Tibial nerve (tissue), 4 donors: Measurements from ENCODE around the gene TPK1.

Experiments used
- EP300 ChIP-seq, 2 donors: sonication (generic); formaldehyde crosslinking; IDR thresholded peaks; one replicate each; pipeline ENCODE4 v1.6.1; 2017; ENCODE audit warnings: antibody characterized with exemption in 2 of 2, mild to moderate bottlenecking in 1 of 2
- TF ChIP-seq, protein P1 (sequence below), 5 experiments: fragments of 200-600 bp in 3 of 5; fragments of 450-650 bp in 2 of 5; sonication (generic) in 3 of 5; IDR thresholded peaks; one replicate each; pipeline ENCODE4 v1.5.1; 2016 to 2019; ENCODE audit warnings: antibody characterized with exemption in 5 of 5, mild to moderate bottlenecking in 3 of 5, moderate library complexity in 2 of 5

DNA sequence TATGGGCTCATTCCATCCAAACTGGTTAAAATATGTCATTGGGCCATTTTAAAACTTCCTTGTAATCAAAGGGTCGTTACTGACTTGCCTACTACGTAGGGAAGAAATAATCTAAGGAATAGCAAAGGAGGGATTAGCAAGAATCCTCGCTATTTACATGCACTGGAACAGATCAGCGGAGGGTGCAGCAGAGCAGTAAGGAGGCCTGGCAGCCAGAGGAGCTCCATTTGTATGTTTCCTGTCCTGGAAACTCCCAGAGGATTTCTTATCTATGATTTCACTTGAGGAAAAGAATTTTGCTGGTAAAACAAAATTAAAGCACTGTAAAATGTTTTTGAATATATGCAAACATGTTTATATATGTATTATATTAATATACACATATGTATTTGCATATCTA lies 107.3 kb downstream of the TPK1 start:
- TF ChIP-seq, protein P1, sequence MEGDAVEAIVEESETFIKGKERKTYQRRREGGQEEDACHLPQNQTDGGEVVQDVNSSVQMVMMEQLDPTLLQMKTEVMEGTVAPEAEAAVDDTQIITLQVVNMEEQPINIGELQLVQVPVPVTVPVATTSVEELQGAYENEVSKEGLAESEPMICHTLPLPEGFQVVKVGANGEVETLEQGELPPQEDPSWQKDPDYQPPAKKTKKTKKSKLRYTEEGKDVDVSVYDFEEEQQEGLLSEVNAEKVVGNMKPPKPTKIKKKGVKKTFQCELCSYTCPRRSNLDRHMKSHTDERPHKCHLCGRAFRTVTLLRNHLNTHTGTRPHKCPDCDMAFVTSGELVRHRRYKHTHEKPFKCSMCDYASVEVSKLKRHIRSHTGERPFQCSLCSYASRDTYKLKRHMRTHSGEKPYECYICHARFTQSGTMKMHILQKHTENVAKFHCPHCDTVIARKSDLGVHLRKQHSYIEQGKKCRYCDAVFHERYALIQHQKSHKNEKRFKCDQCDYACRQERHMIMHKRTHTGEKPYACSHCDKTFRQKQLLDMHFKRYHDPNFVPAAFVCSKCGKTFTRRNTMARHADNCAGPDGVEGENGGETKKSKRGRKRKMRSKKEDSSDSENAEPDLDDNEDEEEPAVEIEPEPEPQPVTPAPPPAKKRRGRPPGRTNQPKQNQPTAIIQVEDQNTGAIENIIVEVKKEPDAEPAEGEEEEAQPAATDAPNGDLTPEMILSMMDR (IDR thresholded peaks at IDR 0.05): no peak
- no peak for TF ChIP-seq EP300 (IDR thresholded peaks at IDR 0.05)
